ENCODE data around the gene PMPCA. TPM values are rescaled to one million over a fixed set of nuclear protein-coding genes. Genes with fewer than 3 reads are reported as not detected.

Gene PMPCA
- total RNA-seq, 1 experiment from 2014 or later, result 20.9 TPM

DNA sequence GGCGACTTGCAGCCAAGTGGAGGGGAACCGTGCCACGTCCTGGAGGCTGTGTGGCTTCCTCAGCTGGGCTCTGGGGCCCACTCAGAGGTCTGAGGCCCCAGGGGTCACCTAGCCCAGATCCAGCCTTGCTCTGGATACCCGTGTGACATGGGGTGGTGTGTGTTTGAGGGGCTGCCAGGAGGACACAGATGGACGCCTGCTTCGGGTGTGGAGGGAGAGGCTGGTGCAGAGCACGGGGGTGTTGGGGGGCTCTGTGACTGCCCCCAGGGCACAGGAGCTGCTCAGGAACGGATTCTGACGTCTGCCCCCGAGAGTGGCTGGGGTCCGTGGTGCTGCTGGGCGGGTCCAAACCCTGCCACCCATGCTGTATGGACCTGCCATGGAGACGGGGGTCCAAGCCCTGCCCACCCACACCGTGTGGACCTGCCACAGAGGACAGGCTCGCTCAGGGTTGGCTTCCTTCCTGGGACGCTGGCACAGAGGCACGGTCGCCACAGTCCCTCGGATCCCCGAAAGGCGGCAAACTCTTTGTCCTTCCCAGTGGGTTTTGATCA lies 18.7 kb downstream of the PMPCA start:
- H3K4me2 ChIP-seq (ENCODE audit: low read depth, low read length, poor library complexity, severe bottlenecking), result no peak overlapping the region
- H3K36me3 ChIP-seq (ENCODE audit: insufficient read depth, low read length), result no peaks in the 10 kb centered on the region
- H3K27me3 ChIP-seq (ENCODE audit: low read length), result no peaks in the 10 kb centered on the region
- H3K9me3 ChIP-seq (ENCODE audit: low read length), result no peaks in the 10 kb centered on the region
- H3K4me1 ChIP-seq (ENCODE audit: low read length), result no peaks in the 10 kb centered on the region
- H3K9me2 ChIP-seq (replicated peaks; ENCODE audit: insufficient read depth, low read length), result no peaks in the 10 kb centered on the region
- no peak overlapping the region for H3K27ac ChIP-seq (ENCODE audit: low read length)
- DNase-seq, result no peak
- H2AFZ ChIP-seq (ENCODE audit: low read length), result no peak overlapping the region
- H3K4me3 ChIP-seq (ENCODE audit: low read length), result no peak overlapping the region
- H3K9ac ChIP-seq (ENCODE audit: low read length), result no peak overlapping the region
- no peaks in the 10 kb centered on the region for H4K20me1 ChIP-seq (ENCODE audit: insufficient read depth, low read depth, low read length)
- H3K79me2 ChIP-seq (ENCODE audit: low read length), result no peaks in the 10 kb centered on the region; the same call in 1 of the 2 replicates

DNA sequence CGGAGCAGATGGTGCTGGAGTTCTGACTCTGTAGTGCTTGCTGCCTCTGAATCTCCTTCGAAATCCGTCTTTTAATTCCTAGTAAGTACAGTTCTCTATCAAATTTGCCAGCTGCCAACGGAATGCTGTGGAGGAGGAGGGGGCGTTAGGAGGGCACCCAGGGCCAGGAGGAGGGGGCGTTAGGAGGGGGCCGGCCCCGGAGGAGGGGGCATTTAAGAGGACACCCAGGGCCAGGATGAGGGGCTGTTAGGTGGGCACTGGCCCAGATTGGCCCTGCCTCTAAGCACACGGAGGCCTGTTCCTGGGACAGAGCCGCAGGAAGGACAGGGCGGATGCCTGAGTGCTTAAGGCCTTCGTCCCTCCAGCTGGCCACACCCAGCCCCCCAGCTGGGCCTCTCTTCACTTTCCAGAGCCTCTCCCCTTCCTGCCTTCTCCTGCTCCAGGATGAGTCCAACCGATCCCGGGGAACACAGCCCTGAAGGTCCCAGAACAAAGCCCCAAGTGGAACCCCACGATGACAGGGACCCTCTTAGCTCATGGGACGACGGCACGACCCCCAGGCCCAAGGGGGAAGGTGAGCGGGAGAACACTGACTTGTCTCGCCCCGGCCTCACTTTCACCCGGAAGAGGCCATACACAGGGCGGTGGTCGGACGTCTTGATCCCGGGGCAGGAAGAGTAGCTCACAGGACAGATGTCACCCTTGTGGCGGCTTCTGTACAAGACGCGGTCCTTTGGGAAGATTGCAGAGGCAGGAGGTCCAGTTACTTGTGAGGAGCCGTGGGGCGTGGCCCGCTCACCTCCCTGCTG lies 19.4 kb downstream of the PMPCA start:
- Histone ChIP-seq H3K27me3 (ENCODE audit: low read length) (no peaks in the 10 kb centered on the region), H3K9me3 (ENCODE audit: low read length) (no peaks in the 10 kb centered on the region), H3K4me1 (ENCODE audit: low read length) (no peaks in the 10 kb centered on the region), H3K9me2 (replicated peaks; ENCODE audit: insufficient read depth, low read length) (no peaks in the 10 kb centered on the region), H3K4me2 (ENCODE audit: low read depth, low read length, poor library complexity, severe bottlenecking) (no peak overlapping the region), H2AFZ (ENCODE audit: low read length) (no peak overlapping the region), H3K36me3 (ENCODE audit: insufficient read depth, low read length) (no peaks in the 10 kb centered on the region), H3K4me3 (ENCODE audit: low read length) (no peak overlapping the region), H3K9ac (ENCODE audit: low read length) (no peak overlapping the region), H4K20me1 (ENCODE audit: insufficient read depth, low read depth, low read length) (no peaks in the 10 kb centered on the region; the same call in 1 of the 2 replicates), H3K27ac (ENCODE audit: low read length) (no peak overlapping the region), H3K79me2 (ENCODE audit: low read length) (peaks cover 4% of the 10 kb centered on the region)
- no peak for DNase-seq

DNA sequence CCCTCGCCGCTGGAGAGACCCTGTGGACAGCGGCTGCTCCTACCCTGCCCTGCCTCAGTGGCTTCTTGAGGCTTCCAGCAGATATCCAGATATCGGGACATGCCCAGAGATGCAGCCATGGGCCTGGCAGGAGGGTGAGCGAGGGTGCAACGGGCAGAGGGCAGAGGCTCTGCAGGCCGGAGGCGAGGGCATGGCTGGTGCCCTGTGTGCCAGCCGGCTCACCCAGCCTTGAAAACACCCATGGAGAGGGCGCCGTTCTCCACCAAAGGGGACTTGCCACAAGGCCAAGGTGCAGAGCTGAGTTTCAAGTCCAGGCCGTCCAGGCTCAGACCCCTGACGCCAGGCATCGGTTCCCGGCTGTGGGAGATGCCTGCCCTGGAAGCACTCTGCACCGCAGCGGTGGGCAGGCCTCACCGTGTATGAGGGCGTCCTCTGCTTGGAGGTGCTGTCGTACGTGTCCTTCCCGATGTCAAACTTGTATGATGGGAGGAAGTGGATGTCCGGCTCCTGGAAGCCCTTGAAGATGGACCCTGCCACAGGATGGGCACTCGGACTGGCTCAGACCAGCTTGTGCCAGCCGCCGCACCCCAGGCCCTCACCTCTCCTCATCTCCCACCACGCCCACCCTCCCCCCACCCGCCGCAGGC lies 20.3 kb downstream of the PMPCA start:
- Histone ChIP-seq H3K79me2 (ENCODE audit: low read length) (peaks cover 12% of the 10 kb centered on the region), H4K20me1 (ENCODE audit: insufficient read depth, low read depth, low read length) (no peaks in the 10 kb centered on the region; the same call in 1 of the 2 replicates), H3K27ac (ENCODE audit: low read length) (no peak overlapping the region), H3K27me3 (ENCODE audit: low read length) (no peaks in the 10 kb centered on the region), H3K36me3 (ENCODE audit: insufficient read depth, low read length) (no peaks in the 10 kb centered on the region), H3K9me3 (ENCODE audit: low read length) (no peaks in the 10 kb centered on the region), H3K4me2 (ENCODE audit: low read depth, low read length, poor library complexity, severe bottlenecking) (no peak overlapping the region), H3K4me3 (ENCODE audit: low read length) (no peak overlapping the region), H3K9ac (ENCODE audit: low read length) (no peak overlapping the region), H2AFZ (ENCODE audit: low read length) (no peak overlapping the region), H3K9me2 (replicated peaks; ENCODE audit: insufficient read depth, low read length) (no peaks in the 10 kb centered on the region), H3K4me1 (ENCODE audit: low read length) (no peaks in the 10 kb centered on the region)
- no peak for DNase-seq

DNA sequence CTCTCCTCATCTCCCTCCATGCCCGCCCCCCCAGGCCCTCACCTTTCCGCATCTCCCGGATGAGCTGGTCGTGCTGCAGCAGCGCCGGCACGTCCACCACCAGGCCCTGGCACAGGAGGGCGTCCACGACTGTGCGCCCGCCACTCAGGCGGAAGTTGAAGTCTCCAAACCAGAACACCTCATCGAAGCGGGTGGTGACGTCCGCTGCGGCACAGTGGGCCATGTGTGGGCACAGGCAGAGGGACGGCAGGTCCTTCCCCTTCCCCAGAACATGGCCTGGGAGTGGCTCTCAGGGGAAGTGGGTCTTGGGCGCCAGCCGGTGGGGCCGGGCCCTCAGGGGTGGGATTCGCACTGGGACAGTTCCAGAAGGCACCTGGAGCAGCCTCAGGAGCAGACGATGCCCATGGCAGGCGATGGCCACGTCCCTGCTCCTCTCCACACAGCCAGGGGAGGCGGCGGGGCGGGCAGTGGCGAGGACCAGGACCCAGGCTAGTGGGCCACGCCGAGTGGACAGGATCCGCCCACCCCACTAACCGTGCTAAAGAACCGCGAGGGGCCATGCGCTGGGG lies 21.4 kb downstream of the PMPCA start:
- H4K20me1 ChIP-seq (ENCODE audit: insufficient read depth, low read depth, low read length), result peaks cover 4% of the 10 kb centered on the region; the same call in 1 of the 2 replicates
- H3K36me3 ChIP-seq (ENCODE audit: insufficient read depth, low read length), result no peaks in the 10 kb centered on the region
- H3K4me1 ChIP-seq (ENCODE audit: low read length), result peaks cover under 1% of the 10 kb centered on the region

DNA sequence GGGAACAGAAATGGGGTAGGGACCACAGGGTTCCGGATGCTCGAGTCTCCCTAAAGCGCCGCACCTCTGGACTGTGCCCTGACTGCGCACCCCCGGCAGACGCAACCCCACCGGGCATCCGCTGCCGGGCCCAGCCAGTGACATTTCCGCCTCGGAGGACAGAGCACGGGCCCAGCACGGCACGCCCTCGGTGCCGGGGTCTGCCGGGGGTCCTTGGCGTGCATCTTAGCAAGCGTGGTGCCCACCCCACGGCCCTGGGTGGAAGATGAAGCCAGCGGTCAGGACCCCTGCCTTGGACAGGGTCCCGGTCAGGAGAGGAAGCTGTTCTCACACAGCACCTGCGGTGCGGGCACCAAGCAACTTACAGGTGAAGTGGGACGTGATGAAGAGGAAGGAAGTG lies 22.1 kb downstream of the PMPCA start:
- DNase-seq, result no peak
- Histone ChIP-seq H3K4me3 (ENCODE audit: low read length) (no peak overlapping the region), H3K4me2 (ENCODE audit: low read depth, low read length, poor library complexity, severe bottlenecking) (no peak overlapping the region), H3K27ac (ENCODE audit: low read length) (no peak overlapping the region), H3K79me2 (ENCODE audit: low read length) (peaks cover 30% of the 10 kb centered on the region), H3K27me3 (ENCODE audit: low read length) (no peaks in the 10 kb centered on the region), H3K4me1 (ENCODE audit: low read length) (peaks cover 8% of the 10 kb centered on the region), H3K9me2 (replicated peaks; ENCODE audit: insufficient read depth, low read length) (no peaks in the 10 kb centered on the region), H3K9ac (ENCODE audit: low read length) (no peak overlapping the region), H3K36me3 (ENCODE audit: insufficient read depth, low read length) (no peaks in the 10 kb centered on the region), H4K20me1 (ENCODE audit: insufficient read depth, low read depth, low read length) (peaks cover 11% of the 10 kb centered on the region; the same call in 1 of the 2 replicates), H3K9me3 (ENCODE audit: low read length) (no peaks in the 10 kb centered on the region), H2AFZ (ENCODE audit: low read length) (no peak overlapping the region)

More for the DNA sequence above, 21.4 kb downstream of the PMPCA start:
- no peaks in the 10 kb centered on the region for H3K9me2 ChIP-seq (replicated peaks; ENCODE audit: insufficient read depth, low read length)
- no peak overlapping the region for H2AFZ ChIP-seq (ENCODE audit: low read length)
- H3K9ac ChIP-seq (ENCODE audit: low read length), result no peak overlapping the region
- H3K4me3 ChIP-seq (ENCODE audit: low read length), result no peak overlapping the region
- no peak overlapping the region for H3K4me2 ChIP-seq (ENCODE audit: low read depth, low read length, poor library complexity, severe bottlenecking)
- no peaks in the 10 kb centered on the region for H3K9me3 ChIP-seq (ENCODE audit: low read length)
- no peak overlapping the region for H3K27ac ChIP-seq (ENCODE audit: low read length)
- no peak for DNase-seq
- H3K79me2 ChIP-seq (ENCODE audit: low read length), result peaks cover 22% of the 10 kb centered on the region
- no peaks in the 10 kb centered on the region for H3K27me3 ChIP-seq (ENCODE audit: low read length)

DNA sequence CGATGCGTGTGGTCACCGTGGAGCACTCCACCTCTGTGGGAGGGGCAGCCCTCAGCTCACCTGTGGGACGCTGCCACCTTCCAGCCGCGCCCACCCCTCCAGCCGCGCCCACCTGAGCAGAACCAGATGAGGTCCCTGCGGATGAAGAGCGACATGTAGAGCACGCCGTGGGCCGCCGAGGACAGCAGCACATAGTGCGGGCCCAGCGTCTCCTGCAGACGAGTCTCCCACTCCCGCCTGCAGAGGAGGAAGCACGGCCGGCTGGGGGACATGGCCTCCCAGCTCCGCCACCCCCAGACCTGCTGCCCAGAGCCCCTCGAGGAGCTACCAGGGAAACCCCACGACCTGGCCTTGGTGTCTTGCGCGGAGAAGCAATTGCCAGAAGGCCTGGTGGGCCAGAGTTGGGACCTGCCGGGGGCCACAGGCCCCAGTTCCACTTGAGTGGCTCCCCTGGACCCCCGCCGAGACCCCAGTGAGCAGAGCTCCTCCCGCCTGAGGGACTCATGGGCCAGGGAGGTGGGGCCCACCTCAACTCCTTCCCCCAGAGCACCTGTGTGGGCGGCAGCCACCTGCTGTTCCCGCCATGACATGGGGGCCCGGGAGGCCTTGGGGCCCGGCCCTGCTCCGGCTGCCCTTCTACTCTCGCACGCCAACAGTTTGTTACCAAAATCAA lies 22.7 kb downstream of the PMPCA start:
- Histone ChIP-seq H3K79me2 (ENCODE audit: low read length) (peaks cover 36% of the 10 kb centered on the region), H3K4me2 (ENCODE audit: low read depth, low read length, poor library complexity, severe bottlenecking) (no peak overlapping the region), H3K27ac (ENCODE audit: low read length) (no peak overlapping the region), H3K36me3 (ENCODE audit: insufficient read depth, low read length) (no peaks in the 10 kb centered on the region), H3K9me2 (replicated peaks; ENCODE audit: insufficient read depth, low read length) (no peaks in the 10 kb centered on the region), H2AFZ (ENCODE audit: low read length) (no peak overlapping the region), H4K20me1 (ENCODE audit: insufficient read depth, low read depth, low read length) (peaks cover 17% of the 10 kb centered on the region), H3K27me3 (ENCODE audit: low read length) (no peaks in the 10 kb centered on the region), H3K4me3 (ENCODE audit: low read length) (no peak overlapping the region), H3K9me3 (ENCODE audit: low read length) (no peaks in the 10 kb centered on the region), H3K9ac (ENCODE audit: low read length) (no peak overlapping the region), H3K4me1 (ENCODE audit: low read length) (peaks cover 14% of the 10 kb centered on the region)
- no peak for DNase-seq

DNA sequence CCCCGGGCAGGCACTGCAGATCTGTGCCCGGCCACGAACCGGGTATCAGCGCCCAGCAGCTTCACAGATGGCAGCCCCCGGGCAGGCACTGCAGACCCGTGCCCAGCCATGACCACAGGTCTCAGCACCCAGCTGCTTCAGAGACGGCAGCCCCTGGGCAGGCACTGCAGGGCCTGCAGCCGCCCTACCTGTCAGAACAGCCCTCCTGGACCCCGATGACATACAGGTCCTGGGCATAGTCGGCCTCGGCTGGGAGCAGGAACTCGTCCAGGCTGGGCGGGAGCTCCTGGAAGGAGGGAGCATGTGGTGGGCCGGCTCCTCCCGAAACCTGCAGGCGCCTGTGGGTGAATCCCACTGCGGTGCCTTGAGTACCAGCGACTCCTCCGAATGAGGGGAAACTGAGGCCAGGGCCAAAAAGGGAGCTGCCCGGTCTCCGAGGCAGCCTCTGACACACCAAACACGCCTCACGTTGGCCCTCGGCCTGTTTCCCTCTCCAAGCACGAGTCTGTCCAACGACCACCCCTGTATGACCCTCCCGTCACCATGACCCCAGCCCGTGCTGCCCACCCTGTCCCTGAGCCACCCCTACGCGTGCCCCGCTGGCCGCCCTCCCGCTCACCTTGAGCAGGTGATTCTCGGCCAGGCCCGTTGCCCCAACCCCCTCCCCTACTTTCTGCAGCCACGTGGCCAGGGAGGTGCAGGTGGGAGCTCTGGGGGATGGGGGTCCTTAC lies 23.6 kb downstream of the PMPCA start:
- H3K27ac ChIP-seq (ENCODE audit: low read length), result no peak overlapping the region
- H3K36me3 ChIP-seq (ENCODE audit: insufficient read depth, low read length), result no peaks in the 10 kb centered on the region
- no peaks in the 10 kb centered on the region for H3K9me3 ChIP-seq (ENCODE audit: low read length)
- H3K4me1 ChIP-seq (ENCODE audit: low read length), result peaks cover 19% of the 10 kb centered on the region
- peaks cover 22% of the 10 kb centered on the region for H4K20me1 ChIP-seq (ENCODE audit: insufficient read depth, low read depth, low read length)
- no peak overlapping the region for H3K4me3 ChIP-seq (ENCODE audit: low read length)
- peaks cover 44% of the 10 kb centered on the region for H3K79me2 ChIP-seq (ENCODE audit: low read length)
- no peak for DNase-seq
- no peak overlapping the region for H3K4me2 ChIP-seq (ENCODE audit: low read depth, low read length, poor library complexity, severe bottlenecking)
- no peak overlapping the region for H2AFZ ChIP-seq (ENCODE audit: low read length)
- no peaks in the 10 kb centered on the region for H3K9me2 ChIP-seq (replicated peaks; ENCODE audit: insufficient read depth, low read length)
- no peaks in the 10 kb centered on the region for H3K27me3 ChIP-seq (ENCODE audit: low read length)
- no peak overlapping the region for H3K9ac ChIP-seq (ENCODE audit: low read length)
